SU-DHL-6 (cell line): Measurements from ENCODE around the gene TMEM204.

Experiments
- H2AFZ ChIP-seq: fragments of 200-600 bp; sonication (generic); 2 replicates; pipeline ENCODE4 v1.6.1; 2014; ENCODE audit warnings: low read depth, mild to moderate bottlenecking, moderate library complexity, mixed read lengths, antibody characterized with exemption, low read length; ENCODE audit not compliant: severe bottlenecking
- H3F3A ChIP-seq: fragments of 200-600 bp; shearing (Covaris generic); 2 replicates; pipeline ENCODE4 v1.6.0; 2016; ENCODE audit warnings: antibody characterized with exemption, mild to moderate bottlenecking; ENCODE audit not compliant: insufficient read depth
- H3K27ac ChIP-seq: fragments of 200-600 bp; sonication (generic); 2 replicates; pipeline ENCODE4 v1.5.1; 2016; ENCODE audit warnings: low read depth, mild to moderate bottlenecking, low read length, moderate library complexity, mixed read lengths
- H3K27me3 ChIP-seq: fragments of 200-600 bp; sonication (generic), shearing (Covaris generic); 2 replicates; pipeline ENCODE4 v1.6.0; 2014; ENCODE audit warnings: mild to moderate bottlenecking, low read length
- H3K36me3 ChIP-seq: fragments of 200-600 bp; sonication (generic); 2 replicates; pipeline ENCODE4 v1.6.1; 2014; ENCODE audit warnings: mild to moderate bottlenecking, low read length, mixed read lengths
- H3K4me2 ChIP-seq: fragments of 300-600, 200-600 bp; shearing (Covaris generic), sonication (generic); 2 replicates; pipeline ENCODE4 v1.6.0; 2014; ENCODE audit warnings: low read length, low read depth, mild to moderate bottlenecking; ENCODE audit not compliant: poor library complexity, severe bottlenecking
- H3K4me3 ChIP-seq: fragments of 200-600 bp; sonication (generic); 2 replicates; pipeline ENCODE4 v1.5.1; 2014; ENCODE audit warnings: antibody characterized with exemption, low read length, mild to moderate bottlenecking, mixed read lengths; ENCODE audit not compliant: insufficient read depth, poor library complexity, severe bottlenecking
- H3K79me2 ChIP-seq: fragments of 200-600 bp; sonication (generic); 2 replicates; pipeline ENCODE4 v1.6.1; 2014; ENCODE audit warnings: mild to moderate bottlenecking, low read length, moderate library complexity; ENCODE audit not compliant: insufficient read depth
- H3K9ac ChIP-seq: fragments of 200-600 bp; sonication (generic); 2 replicates; pipeline ENCODE4 v1.7.0; 2014; ENCODE audit warnings: mild to moderate bottlenecking, low read length
- H3K9me2 ChIP-seq: fragments of 200-600 bp; sonication (generic); replicated peaks from 2 replicates; pipeline ENCODE4 v1.6.1; 2014; ENCODE audit warnings: low read length; ENCODE audit not compliant: insufficient read depth
- H3K9me3 ChIP-seq: fragments of 200-600 bp; sonication (generic); 2 replicates; pipeline ENCODE4 v1.6.1; 2014; ENCODE audit warnings: low read length, mixed read lengths; ENCODE audit not compliant: insufficient read depth
- H4K20me1 ChIP-seq: fragments of 200-600 bp; sonication (generic); 2 replicates; pipeline ENCODE4 v1.6.1; 2014; ENCODE audit warnings: low read depth, mild to moderate bottlenecking, antibody characterized with exemption, low read length, moderate library complexity, mixed read lengths
- CTCF ChIP-seq: fragments of 200-600 bp; sonication (generic); IDR thresholded peaks from one replicate; pipeline ENCODE4 v1.5.1; 2017; ENCODE audit warnings: antibody characterized with exemption, mild to moderate bottlenecking, low read length, moderate library complexity; ENCODE audit not compliant: insufficient read depth, poor library complexity, severe bottlenecking
- EZH2phosphoT487 ChIP-seq: fragments of 200-600 bp; sonication (generic), shearing (Covaris generic); conservative IDR thresholded peaks from 2 replicates; pipeline ENCODE4 v1.6.1; 2018; ENCODE audit warnings: mild to moderate bottlenecking, antibody characterized with exemption, low read length, moderate library complexity, mixed read lengths

TMEM204 gene

GRCh38 chr16:1550069-1550468 lies 16.6 kb downstream of the TMEM204 start:
- Histone ChIP-seq H3K27ac (no peak overlapping the region), H3K9me2 (no peaks in the 10 kb centered on the region), H3F3A (no peaks in the 10 kb centered on the region), H2AFZ (no peak overlapping the region), H4K20me1 (no peaks in the 10 kb centered on the region), H3K9ac (no peak overlapping the region), H3K4me2 (no peak overlapping the region), H3K4me3 (no peak overlapping the region), H3K27me3 (no peaks in the 10 kb centered on the region), H3K79me2 (no peaks in the 10 kb centered on the region), H3K9me3 (no peaks in the 10 kb centered on the region), H3K36me3 (no peaks in the 10 kb centered on the region)
- TF ChIP-seq EZH2phosphoT487 (no peak), CTCF (no peak)

DNA sequence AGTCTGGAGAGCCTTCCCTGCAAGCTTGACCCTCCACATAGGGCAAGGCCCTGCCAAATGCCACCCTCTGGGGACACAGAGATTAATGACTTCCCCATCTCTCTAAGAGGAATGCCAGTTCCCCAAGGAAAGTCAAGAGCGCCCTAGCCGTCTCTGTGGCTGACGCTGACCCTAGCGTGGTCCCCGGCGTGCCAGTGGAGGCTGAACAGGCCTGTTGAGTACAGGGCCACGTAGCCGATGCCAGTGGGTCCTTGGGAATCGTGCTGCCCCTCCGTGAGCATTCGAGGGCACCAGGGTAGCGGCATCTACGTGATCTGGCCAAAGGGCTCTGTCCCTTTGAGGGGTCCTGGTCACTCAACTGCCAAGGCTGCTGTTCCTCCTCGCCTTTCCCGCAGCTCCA lies 17.2 kb downstream of the TMEM204 start:
- Histone ChIP-seq H3K79me2 (no peaks in the 10 kb centered on the region), H3K9ac (no peak overlapping the region)

DNA sequence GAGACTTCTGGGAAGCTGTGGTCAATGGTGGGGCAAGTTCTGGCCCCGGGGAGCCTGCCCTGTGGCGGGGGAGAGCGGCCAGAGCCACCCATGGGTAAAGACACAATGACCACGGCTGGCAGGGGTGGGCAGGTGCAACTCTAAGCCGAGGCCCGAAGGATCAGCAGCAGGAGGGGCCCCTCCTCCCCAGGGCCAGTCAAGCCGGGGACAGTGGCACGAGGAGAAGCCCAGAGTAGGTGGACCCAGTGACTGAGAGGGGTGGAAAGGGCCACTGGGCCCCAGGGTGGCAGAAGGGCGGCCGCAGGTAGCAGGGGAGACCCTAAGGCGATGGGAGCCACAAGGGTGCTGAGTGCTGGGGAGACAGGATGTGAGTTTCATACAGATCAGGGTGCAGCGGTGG lies 17.7 kb downstream of the TMEM204 start:
- Histone ChIP-seq H3K36me3 (no peaks in the 10 kb centered on the region), H3K27me3 (no peaks in the 10 kb centered on the region)

More for the DNA sequence above, 17.2 kb downstream of the TMEM204 start:
- no peak overlapping the region for H3K4me2 ChIP-seq
- no peak overlapping the region for H2AFZ ChIP-seq
- no peaks in the 10 kb centered on the region for H3F3A ChIP-seq
- H3K9me2 ChIP-seq: no peaks in the 10 kb centered on the region
- no peaks in the 10 kb centered on the region for H3K9me3 ChIP-seq
- H4K20me1 ChIP-seq: no peaks in the 10 kb centered on the region
- no peak overlapping the region for H3K27ac ChIP-seq
- H3K36me3 ChIP-seq: no peaks in the 10 kb centered on the region
- no peaks in the 10 kb centered on the region for H3K27me3 ChIP-seq
- H3K4me3 ChIP-seq: no peak overlapping the region
- TF ChIP-seq CTCF: no peak

More for the DNA sequence above, 17.7 kb downstream of the TMEM204 start:
- H3K9me2 ChIP-seq: no peaks in the 10 kb centered on the region
- H3K4me3 ChIP-seq: no peak overlapping the region
- no peak for TF ChIP-seq CTCF
- no peak for TF ChIP-seq EZH2phosphoT487
- H2AFZ ChIP-seq: no peak overlapping the region
- no peak overlapping the region for H3K9ac ChIP-seq
- H4K20me1 ChIP-seq: no peaks in the 10 kb centered on the region
- no peaks in the 10 kb centered on the region for H3K79me2 ChIP-seq
- no peak overlapping the region for H3K4me2 ChIP-seq
- H3F3A ChIP-seq: no peaks in the 10 kb centered on the region
- no peak overlapping the region for H3K27ac ChIP-seq
- H3K9me3 ChIP-seq: no peaks in the 10 kb centered on the region
